HL-60 (cell line): Measurements from ENCODE around the gene LSM4.
A peak's percentile ranks its signal among the peaks of the same experiment; 100 is the strongest.

Experiments used
- DNase-seq, 2 experiments: peaks; one replicate each; pipeline ENCODE4 v3.0.0-alpha.2; 2010 to 2020; ENCODE audit warnings: low read depth in 1 of 2, low spot score in 1 of 2
- H3K27ac ChIP-seq: fragments of 250-450 bp; sonication (Bioruptor Pico); replicated peaks from 2 replicates; pipeline ENCODE4 v1.5.1; 2020; ENCODE audit warnings: mild to moderate bottlenecking, moderate library complexity
- H3K27me3 ChIP-seq: fragments of 250-450 bp; sonication (Bioruptor Pico); 2 replicates; pipeline ENCODE4 v1.5.1; 2021; ENCODE audit warnings: mild to moderate bottlenecking, moderate library complexity; ENCODE audit not compliant: insufficient read depth, poor library complexity, severe bottlenecking
- H3K4me3 ChIP-seq: replicated peaks from 2 replicates; pipeline ENCODE4 v1.5.1; 2011; ENCODE audit warnings: mild to moderate bottlenecking, control low read depth, low read length; ENCODE audit not compliant: insufficient read depth
- GABPA ChIP-seq: IDR thresholded peaks from 2 replicates; pipeline ENCODE4 v1.6.1; 2012; ENCODE audit warnings: low read depth
- POLR2AphosphoS5 ChIP-seq: IDR thresholded peaks from 2 replicates; pipeline ENCODE4 v1.6.1; 2012; ENCODE audit warnings: low read depth
- SPI1 ChIP-seq: IDR thresholded peaks from 2 replicates; pipeline ENCODE4 v1.6.1; 2012; ENCODE audit warnings: low read depth, mild to moderate bottlenecking, borderline replicate concordance
- TF ChIP-seq, protein P1 (sequence below): IDR thresholded peaks from one replicate; pipeline ENCODE4 v1.5.1; 2011; ENCODE audit warnings: low read length, control low read depth, inconsistent platforms; ENCODE audit not compliant: insufficient read depth
- TF ChIP-seq, protein P2 (sequence below): IDR thresholded peaks from 2 replicates; pipeline ENCODE4 v1.6.1; 2012; ENCODE audit warnings: low read depth; ENCODE audit not compliant: insufficient replicate concordance

The LSM4 gene

DNA sequence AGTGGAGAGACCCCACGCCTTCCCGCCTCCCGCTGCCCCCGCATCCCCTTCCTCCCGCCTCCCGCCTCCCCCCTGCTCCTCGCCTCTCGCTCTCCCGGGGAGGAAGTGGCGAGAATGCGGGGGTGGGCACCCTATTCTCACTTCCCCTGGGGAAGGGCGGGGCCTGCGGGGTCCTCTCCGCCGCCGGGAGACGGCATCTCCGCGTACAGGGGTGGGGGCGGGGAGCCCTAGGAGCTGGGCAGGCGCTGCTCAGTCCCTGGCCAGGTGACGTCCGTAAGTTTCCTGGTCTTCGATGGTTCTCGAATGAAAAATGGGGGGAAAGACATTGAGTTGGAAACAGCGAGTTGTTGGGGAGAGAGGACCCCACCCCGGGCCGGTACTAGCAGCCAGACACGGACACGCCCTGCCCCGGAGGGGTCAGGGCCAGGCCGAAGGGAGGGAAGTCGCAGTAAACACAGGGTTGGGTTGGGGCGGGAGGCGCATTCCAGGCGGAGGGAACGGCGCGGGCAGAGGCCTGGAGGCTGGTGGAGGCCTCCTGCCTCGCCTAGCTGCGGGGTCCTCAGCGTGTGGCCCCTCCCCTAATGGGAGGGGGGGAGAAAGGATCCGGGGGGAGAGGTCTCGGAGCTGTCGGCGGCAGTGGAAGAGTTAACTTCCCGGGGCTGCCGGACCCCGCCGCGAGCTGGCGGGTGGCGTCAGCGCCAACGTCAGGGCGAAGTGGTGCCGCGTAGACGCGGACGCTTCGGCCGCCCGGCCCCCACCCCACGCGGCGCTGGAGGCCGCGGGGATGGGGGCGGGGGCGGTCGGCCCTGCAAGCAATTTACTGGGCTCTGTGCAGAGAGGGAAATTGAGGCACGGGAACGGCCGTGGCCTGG, 31.1 kb downstream of the LSM4 start:
- peak; percentile 93 to 96 for DNase-seq
- TF ChIP-seq, protein P1, sequence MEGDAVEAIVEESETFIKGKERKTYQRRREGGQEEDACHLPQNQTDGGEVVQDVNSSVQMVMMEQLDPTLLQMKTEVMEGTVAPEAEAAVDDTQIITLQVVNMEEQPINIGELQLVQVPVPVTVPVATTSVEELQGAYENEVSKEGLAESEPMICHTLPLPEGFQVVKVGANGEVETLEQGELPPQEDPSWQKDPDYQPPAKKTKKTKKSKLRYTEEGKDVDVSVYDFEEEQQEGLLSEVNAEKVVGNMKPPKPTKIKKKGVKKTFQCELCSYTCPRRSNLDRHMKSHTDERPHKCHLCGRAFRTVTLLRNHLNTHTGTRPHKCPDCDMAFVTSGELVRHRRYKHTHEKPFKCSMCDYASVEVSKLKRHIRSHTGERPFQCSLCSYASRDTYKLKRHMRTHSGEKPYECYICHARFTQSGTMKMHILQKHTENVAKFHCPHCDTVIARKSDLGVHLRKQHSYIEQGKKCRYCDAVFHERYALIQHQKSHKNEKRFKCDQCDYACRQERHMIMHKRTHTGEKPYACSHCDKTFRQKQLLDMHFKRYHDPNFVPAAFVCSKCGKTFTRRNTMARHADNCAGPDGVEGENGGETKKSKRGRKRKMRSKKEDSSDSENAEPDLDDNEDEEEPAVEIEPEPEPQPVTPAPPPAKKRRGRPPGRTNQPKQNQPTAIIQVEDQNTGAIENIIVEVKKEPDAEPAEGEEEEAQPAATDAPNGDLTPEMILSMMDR, result no peak
- peak; percentile 99 for TF ChIP-seq SPI1
- TF ChIP-seq POLR2AphosphoS5, result peak; percentile 68
- TF ChIP-seq, protein P2, sequence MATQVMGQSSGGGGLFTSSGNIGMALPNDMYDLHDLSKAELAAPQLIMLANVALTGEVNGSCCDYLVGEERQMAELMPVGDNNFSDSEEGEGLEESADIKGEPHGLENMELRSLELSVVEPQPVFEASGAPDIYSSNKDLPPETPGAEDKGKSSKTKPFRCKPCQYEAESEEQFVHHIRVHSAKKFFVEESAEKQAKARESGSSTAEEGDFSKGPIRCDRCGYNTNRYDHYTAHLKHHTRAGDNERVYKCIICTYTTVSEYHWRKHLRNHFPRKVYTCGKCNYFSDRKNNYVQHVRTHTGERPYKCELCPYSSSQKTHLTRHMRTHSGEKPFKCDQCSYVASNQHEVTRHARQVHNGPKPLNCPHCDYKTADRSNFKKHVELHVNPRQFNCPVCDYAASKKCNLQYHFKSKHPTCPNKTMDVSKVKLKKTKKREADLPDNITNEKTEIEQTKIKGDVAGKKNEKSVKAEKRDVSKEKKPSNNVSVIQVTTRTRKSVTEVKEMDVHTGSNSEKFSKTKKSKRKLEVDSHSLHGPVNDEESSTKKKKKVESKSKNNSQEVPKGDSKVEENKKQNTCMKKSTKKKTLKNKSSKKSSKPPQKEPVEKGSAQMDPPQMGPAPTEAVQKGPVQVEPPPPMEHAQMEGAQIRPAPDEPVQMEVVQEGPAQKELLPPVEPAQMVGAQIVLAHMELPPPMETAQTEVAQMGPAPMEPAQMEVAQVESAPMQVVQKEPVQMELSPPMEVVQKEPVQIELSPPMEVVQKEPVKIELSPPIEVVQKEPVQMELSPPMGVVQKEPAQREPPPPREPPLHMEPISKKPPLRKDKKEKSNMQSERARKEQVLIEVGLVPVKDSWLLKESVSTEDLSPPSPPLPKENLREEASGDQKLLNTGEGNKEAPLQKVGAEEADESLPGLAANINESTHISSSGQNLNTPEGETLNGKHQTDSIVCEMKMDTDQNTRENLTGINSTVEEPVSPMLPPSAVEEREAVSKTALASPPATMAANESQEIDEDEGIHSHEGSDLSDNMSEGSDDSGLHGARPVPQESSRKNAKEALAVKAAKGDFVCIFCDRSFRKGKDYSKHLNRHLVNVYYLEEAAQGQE, result no peak
- peak; percentile 66 for TF ChIP-seq GABPA
- Histone ChIP-seq H3K4me3 (peak overlapping the region; percentile 41), H3K27me3 (no peaks in the 10 kb centered on the region), H3K27ac (peak overlapping the region; percentile 96)

DNA sequence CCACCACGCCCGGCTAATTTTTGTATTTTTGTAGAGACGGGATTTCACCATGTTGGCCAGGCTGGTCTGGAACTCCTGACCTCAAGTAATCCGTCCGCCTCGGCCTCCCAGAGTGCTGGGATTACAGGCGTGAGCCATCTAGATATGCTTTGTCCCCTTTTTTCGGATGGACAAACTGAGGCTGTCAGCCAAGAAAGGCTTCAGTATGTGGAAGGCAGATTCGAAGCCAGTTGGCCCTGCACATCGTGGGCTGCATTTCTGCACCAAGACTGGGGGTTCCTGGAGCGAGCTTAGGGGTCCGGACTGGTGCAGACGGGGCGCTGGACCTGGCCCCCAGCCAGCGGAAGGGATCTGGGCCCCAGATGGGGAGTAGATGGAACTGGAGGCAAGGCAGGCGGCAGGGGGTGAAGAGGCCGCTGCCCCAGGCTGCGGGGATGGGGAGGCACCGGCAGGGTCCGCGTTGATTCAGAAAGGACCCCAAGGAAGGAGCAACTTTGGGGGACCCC, 31.8 kb downstream of the LSM4 start:
- TF ChIP-seq, protein P2, result no peak
- TF ChIP-seq GABPA (no peak), POLR2AphosphoS5 (no peak), SPI1 (no peak)
- TF ChIP-seq, protein P1, result no peak
- no peak for DNase-seq
- peak overlapping the region; percentile 96 for H3K27ac ChIP-seq
- H3K27me3 ChIP-seq, result no peaks in the 10 kb centered on the region
- H3K4me3 ChIP-seq, result peak overlapping the region; percentile 41

DNA sequence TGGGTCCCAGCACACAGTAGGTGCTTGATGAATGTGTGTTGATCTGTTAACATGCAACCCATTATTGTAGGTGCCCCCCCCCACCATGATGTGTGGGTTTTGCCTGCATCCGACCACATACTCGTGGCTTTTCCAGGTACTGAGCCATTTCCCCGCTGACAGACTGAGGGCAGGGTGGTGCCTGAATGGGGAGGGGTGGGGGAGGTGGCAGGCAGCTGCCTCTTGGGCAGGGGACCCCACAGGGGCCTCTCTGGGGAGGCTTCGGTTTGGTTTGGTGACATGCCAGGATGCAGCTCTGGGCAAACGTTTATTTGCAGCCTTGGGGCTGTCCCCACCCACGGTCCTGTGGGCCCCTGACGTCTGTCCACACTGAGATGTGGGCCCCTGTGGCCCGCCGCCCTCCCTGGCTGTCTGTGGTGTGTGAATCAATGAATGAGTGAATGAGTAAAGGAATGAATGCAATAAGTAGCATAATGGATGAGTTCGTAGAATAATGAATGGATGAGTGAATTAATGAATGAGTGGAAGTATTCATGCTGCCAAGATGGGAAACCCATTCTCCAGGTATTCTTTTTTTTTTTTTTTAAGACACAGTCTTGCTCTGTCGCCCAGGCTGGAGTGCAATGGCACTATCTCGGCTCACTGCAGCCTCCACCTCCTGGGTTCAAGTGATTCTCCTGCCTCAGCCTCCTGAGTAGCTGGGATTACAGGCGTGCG, 32.4 kb downstream of the LSM4 start:
- peak in 1 of 2 experiments; percentile 79 for DNase-seq
- Histone ChIP-seq H3K27me3 (no peaks in the 10 kb centered on the region), H3K27ac (peak overlapping the region; percentile 96), H3K4me3 (no peak overlapping the region)
- peak; percentile 36; the same call in 1 of the 2 replicates for TF ChIP-seq POLR2AphosphoS5
- no peak for TF ChIP-seq SPI1
